Measurements from ENCODE around the gene STEAP1.

The STEAP1 gene

DNA sequence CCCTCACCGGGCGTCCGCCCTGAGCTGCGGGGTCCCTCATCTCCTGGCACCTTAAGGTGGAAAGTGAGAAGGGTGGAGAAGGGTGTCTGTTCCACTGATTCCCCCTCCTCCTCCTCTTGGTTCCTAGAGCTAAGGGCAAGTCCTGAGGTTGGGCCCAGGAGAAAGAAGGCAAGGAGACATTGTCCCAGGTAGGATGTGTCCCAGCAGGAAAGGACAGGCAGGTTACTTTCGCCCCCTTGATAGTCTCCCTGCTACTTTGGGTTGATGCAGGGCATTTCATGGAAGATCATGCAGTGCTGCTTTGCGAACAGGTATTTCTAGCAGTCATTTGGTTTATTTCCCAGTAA, 57.9 kb downstream of the STEAP1 start:
- no peak for DNase-seq (ENCODE audit: low read depth in 1 of 2, low spot score in 1 of 2)
- Histone ChIP-seq H3K27ac (replicated peaks) (no peak overlapping the region), H3K27me3 (ENCODE audit: insufficient read depth, poor library complexity, severe bottlenecking) (peaks cover 45% of the 10 kb centered on the region), H3K4me3 (replicated peaks; ENCODE audit: insufficient read depth, low read length) (no peak overlapping the region)
- TF ChIP-seq POLR2AphosphoS5 (IDR thresholded peaks at IDR 0.05; ENCODE audit: low read depth), result no peak

DNA sequence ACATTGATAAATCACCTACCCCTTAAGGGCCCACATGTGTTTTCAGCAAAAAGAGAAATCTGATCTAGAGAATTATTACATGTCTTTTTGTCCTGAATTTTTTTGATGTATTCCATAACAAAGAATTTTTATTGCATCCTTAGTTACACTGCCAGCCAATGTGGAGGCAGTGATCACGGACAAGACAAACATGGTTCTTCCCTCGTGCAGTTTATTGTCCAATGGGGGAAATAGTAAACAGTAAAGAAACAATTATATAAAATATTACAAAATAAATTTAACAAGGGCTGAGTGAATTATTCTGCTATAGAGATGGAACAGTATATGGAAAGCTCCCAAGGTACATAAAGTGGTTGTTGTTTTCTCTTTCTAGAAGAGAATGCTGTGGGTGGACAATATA, 59.3 kb downstream of the STEAP1 start:
- no peak for DNase-seq (ENCODE audit: low read depth in 1 of 2, low spot score in 1 of 2)
- Histone ChIP-seq H3K27me3 (ENCODE audit: insufficient read depth, poor library complexity, severe bottlenecking) (peaks cover 45% of the 10 kb centered on the region), H3K4me3 (replicated peaks; ENCODE audit: insufficient read depth, low read length) (no peak overlapping the region), H3K27ac (replicated peaks) (no peak overlapping the region)
- no peak for TF ChIP-seq POLR2AphosphoS5 (IDR thresholded peaks at IDR 0.05; ENCODE audit: low read depth)
- TF ChIP-seq, protein P1, sequence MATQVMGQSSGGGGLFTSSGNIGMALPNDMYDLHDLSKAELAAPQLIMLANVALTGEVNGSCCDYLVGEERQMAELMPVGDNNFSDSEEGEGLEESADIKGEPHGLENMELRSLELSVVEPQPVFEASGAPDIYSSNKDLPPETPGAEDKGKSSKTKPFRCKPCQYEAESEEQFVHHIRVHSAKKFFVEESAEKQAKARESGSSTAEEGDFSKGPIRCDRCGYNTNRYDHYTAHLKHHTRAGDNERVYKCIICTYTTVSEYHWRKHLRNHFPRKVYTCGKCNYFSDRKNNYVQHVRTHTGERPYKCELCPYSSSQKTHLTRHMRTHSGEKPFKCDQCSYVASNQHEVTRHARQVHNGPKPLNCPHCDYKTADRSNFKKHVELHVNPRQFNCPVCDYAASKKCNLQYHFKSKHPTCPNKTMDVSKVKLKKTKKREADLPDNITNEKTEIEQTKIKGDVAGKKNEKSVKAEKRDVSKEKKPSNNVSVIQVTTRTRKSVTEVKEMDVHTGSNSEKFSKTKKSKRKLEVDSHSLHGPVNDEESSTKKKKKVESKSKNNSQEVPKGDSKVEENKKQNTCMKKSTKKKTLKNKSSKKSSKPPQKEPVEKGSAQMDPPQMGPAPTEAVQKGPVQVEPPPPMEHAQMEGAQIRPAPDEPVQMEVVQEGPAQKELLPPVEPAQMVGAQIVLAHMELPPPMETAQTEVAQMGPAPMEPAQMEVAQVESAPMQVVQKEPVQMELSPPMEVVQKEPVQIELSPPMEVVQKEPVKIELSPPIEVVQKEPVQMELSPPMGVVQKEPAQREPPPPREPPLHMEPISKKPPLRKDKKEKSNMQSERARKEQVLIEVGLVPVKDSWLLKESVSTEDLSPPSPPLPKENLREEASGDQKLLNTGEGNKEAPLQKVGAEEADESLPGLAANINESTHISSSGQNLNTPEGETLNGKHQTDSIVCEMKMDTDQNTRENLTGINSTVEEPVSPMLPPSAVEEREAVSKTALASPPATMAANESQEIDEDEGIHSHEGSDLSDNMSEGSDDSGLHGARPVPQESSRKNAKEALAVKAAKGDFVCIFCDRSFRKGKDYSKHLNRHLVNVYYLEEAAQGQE (IDR thresholded peaks at IDR 0.05; ENCODE audit: insufficient replicate concordance, low read depth), result no peak
- TF ChIP-seq, protein P2, sequence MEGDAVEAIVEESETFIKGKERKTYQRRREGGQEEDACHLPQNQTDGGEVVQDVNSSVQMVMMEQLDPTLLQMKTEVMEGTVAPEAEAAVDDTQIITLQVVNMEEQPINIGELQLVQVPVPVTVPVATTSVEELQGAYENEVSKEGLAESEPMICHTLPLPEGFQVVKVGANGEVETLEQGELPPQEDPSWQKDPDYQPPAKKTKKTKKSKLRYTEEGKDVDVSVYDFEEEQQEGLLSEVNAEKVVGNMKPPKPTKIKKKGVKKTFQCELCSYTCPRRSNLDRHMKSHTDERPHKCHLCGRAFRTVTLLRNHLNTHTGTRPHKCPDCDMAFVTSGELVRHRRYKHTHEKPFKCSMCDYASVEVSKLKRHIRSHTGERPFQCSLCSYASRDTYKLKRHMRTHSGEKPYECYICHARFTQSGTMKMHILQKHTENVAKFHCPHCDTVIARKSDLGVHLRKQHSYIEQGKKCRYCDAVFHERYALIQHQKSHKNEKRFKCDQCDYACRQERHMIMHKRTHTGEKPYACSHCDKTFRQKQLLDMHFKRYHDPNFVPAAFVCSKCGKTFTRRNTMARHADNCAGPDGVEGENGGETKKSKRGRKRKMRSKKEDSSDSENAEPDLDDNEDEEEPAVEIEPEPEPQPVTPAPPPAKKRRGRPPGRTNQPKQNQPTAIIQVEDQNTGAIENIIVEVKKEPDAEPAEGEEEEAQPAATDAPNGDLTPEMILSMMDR (IDR thresholded peaks at IDR 0.05; ENCODE audit: insufficient read depth, low read length), result no peak
- no peak for TF ChIP-seq SPI1 (IDR thresholded peaks at IDR 0.05; ENCODE audit: borderline replicate concordance, low read depth)
- no peak for TF ChIP-seq GABPA (IDR thresholded peaks at IDR 0.05; ENCODE audit: low read depth)
